Measurements from ENCODE around the gene SLC2A13. TPM values are rescaled to one million over a fixed set of nuclear protein-coding genes. Genes with fewer than 3 reads are reported as not detected.

Gene SLC2A13
- total RNA-seq, 1 donor from 2014 or later: 11.6 TPM

GRCh38 chr12:39886106-39886505 is 219.8 kb downstream of the SLC2A13 start:
- DNase-seq (no peak), ATAC-seq (no peak)
- intact Hi-C loops (cut with DNase I): no loop called here
- H3K9me3 ChIP-seq: no peaks in the 10 kb centered on the region
- no peak overlapping the region for H3K27ac ChIP-seq
- no peaks in the 10 kb centered on the region for H3K27me3 ChIP-seq (ENCODE audit: low read depth)
- H3K4me1 ChIP-seq: no peaks in the 10 kb centered on the region
- H3K36me3 ChIP-seq: no peaks in the 10 kb centered on the region
- H3K4me3 ChIP-seq: no peak overlapping the region
- TF ChIP-seq, protein P1, sequence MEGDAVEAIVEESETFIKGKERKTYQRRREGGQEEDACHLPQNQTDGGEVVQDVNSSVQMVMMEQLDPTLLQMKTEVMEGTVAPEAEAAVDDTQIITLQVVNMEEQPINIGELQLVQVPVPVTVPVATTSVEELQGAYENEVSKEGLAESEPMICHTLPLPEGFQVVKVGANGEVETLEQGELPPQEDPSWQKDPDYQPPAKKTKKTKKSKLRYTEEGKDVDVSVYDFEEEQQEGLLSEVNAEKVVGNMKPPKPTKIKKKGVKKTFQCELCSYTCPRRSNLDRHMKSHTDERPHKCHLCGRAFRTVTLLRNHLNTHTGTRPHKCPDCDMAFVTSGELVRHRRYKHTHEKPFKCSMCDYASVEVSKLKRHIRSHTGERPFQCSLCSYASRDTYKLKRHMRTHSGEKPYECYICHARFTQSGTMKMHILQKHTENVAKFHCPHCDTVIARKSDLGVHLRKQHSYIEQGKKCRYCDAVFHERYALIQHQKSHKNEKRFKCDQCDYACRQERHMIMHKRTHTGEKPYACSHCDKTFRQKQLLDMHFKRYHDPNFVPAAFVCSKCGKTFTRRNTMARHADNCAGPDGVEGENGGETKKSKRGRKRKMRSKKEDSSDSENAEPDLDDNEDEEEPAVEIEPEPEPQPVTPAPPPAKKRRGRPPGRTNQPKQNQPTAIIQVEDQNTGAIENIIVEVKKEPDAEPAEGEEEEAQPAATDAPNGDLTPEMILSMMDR (IDR thresholded peaks at IDR 0.05): no peak

GRCh38 chr12:39884616-39885125 is 221.2 kb downstream of the SLC2A13 start:
- Histone ChIP-seq H3K4me3 (no peak overlapping the region), H3K36me3 (no peaks in the 10 kb centered on the region), H3K4me1 (no peaks in the 10 kb centered on the region), H3K27ac (no peak overlapping the region), H3K9me3 (no peaks in the 10 kb centered on the region), H3K27me3 (ENCODE audit: low read depth) (no peaks in the 10 kb centered on the region)
- TF ChIP-seq, protein P1 (IDR thresholded peaks at IDR 0.05): no peak
- intact Hi-C loops (cut with DNase I): no loop called here
- no peak for ATAC-seq
- DNase-seq: no peak

GRCh38 chr12:39883411-39883810 is 222.5 kb downstream of the SLC2A13 start:
- H3K36me3 ChIP-seq: no peaks in the 10 kb centered on the region
- H3K9me3 ChIP-seq: peaks cover 10% of the 10 kb centered on the region
- intact Hi-C loops (cut with DNase I): no loop called here
- no peak overlapping the region for H3K27ac ChIP-seq
- TF ChIP-seq, protein P1 (IDR thresholded peaks at IDR 0.05): no peak
- no peaks in the 10 kb centered on the region for H3K27me3 ChIP-seq (ENCODE audit: low read depth)
- H3K4me3 ChIP-seq: no peak overlapping the region
- DNase-seq (no peak), ATAC-seq (no peak)
- no peaks in the 10 kb centered on the region for H3K4me1 ChIP-seq

GRCh38 chr12:39878753-39879152 is 227.1 kb downstream of the SLC2A13 start:
- Histone ChIP-seq H3K27ac (no peak overlapping the region), H3K36me3 (no peaks in the 10 kb centered on the region), H3K4me1 (no peaks in the 10 kb centered on the region), H3K4me3 (no peak overlapping the region), H3K9me3 (peaks cover 12% of the 10 kb centered on the region), H3K27me3 (ENCODE audit: low read depth) (no peaks in the 10 kb centered on the region)
- ATAC-seq: no peak
- DNase-seq: no peak
- intact Hi-C loops (cut with DNase I): no loop called here
- TF ChIP-seq, protein P1 (IDR thresholded peaks at IDR 0.05): no peak

DNA sequence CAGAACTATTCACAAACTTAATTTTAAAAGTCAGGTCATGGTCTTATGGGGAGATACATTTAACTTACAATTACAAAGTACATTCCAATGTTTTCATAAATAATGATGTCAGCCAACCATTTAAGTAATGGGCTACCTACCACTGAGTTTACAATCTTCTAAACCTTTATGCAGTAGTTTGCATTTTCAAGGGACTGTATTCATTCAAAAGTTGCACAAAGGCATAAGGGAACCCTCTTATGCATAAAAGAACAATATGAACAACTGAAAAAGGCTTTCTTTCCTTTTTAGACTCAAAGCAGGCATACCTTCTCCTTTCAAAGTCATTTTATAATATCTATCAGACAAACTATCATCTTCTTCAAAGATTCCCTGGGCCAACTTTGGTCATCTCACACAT is 230.2 kb downstream of the SLC2A13 start:
- H3K27me3 ChIP-seq (ENCODE audit: low read depth): no peaks in the 10 kb centered on the region
- no peak overlapping the region for H3K4me3 ChIP-seq
- DNase-seq (no peak), ATAC-seq (no peak)
- H3K27ac ChIP-seq: no peak overlapping the region
- H3K36me3 ChIP-seq: no peaks in the 10 kb centered on the region
- peaks cover 12% of the 10 kb centered on the region for H3K9me3 ChIP-seq
- H3K4me1 ChIP-seq: no peaks in the 10 kb centered on the region
- intact Hi-C loops (cut with DNase I): no loop called here
- TF ChIP-seq, protein P1 (IDR thresholded peaks at IDR 0.05): no peak

DNA sequence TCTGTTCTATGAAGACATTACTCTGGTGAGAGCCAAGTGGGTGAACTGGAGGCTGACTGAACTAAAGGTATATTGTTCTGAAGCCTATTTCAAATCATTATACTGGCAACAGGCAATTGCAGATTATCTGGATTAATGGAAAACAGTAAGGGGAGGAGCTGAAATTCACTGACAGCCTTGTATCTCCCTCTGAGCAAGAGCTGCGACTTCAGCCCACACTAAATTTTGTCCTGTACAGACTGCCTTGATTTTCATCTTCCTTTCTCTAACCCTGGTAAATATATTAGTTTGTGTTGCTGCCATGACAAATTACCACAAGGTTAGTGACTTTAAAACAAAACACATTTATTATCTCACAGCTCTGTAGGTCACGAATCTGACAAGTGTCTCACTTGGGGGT is 231.1 kb downstream of the SLC2A13 start:
- intact Hi-C loops (cut with DNase I): no loop called here
- DNase-seq: no peak
- no peak overlapping the region for H3K4me3 ChIP-seq
- no peak overlapping the region for H3K27ac ChIP-seq
- peaks cover 12% of the 10 kb centered on the region for H3K9me3 ChIP-seq
- H3K27me3 ChIP-seq (ENCODE audit: low read depth): no peaks in the 10 kb centered on the region
- TF ChIP-seq, protein P1 (IDR thresholded peaks at IDR 0.05): no peak
- H3K4me1 ChIP-seq: no peaks in the 10 kb centered on the region
- no peaks in the 10 kb centered on the region for H3K36me3 ChIP-seq
- ATAC-seq: no peak

Measured in lower lobe of right lung (tissue), 2 donors.